ENCODE data around the gene NELL1. TPM values are rescaled to one million over a fixed set of nuclear protein-coding genes. Genes with fewer than 3 reads are reported as not detected.

The NELL1 gene
- total and polyA plus RNA-seq, 2 experiments from 2014 or later: 1.6 TPM; not detected in 1

GRCh38 chr11:21285104-21285503 lies 615.7 kb downstream of the NELL1 start:
- peaks cover 3% of the 10 kb centered on the region; the same call in 2 of the 3 replicates for H3K4me1 Mint-ChIP-seq
- no peaks in the 10 kb centered on the region for H3K36me3 Mint-ChIP-seq (ENCODE audit: low read depth)
- no peaks in the 10 kb centered on the region for H3K27me3 Mint-ChIP-seq (ENCODE audit: insufficient read depth, low read depth, poor library complexity)
- Histone ChIP-seq H3K9me2 (ENCODE audit: insufficient read depth) (no peaks in the 10 kb centered on the region; the same call in 1 of the 2 replicates), H3K27me3 (ENCODE audit: insufficient read depth) (no peaks in the 10 kb centered on the region), H2AFZ (0 out of 2 replicates have a peak overlapping the region, but pooled peaks have one; percentile 24), H3K36me3 (ENCODE audit: insufficient read depth) (no peaks in the 10 kb centered on the region), H3K27ac (ENCODE audit: low read depth) (no peak overlapping the region), H3K4me2 (no peak overlapping the region), H3F3A (replicated peaks; ENCODE audit: low read depth) (no peaks in the 10 kb centered on the region), H3K79me2 (replicated peaks; ENCODE audit: insufficient read depth) (no peaks in the 10 kb centered on the region), H4K20me1 (replicated peaks; ENCODE audit: insufficient read depth) (no peaks in the 10 kb centered on the region), H3K4me1 (ENCODE audit: insufficient read depth) (no peaks in the 10 kb centered on the region), H3K4me3 (no peak overlapping the region)
- TF ChIP-seq CTCF (conservative IDR thresholded peaks at IDR 0.05; ENCODE audit: low read depth in 2 of 2) (no peak), ZNF331 (CRISPR knock-in tag; IDR thresholded peaks at IDR 0.05; ENCODE audit: low read depth) (no peak), POLR2AphosphoS5 (IDR thresholded peaks at IDR 0.05; ENCODE audit: low read depth) (no peak), ZNF462 (CRISPR knock-in tag; IDR thresholded peaks at IDR 0.05) (no peak), NANOG (IDR thresholded peaks at IDR 0.05; ENCODE audit: borderline replicate concordance) (no peak), EZH2 (IDR thresholded peaks at IDR 0.05; ENCODE audit: low read depth, unreplicated experiment) (no peak), ETS1 (IDR thresholded peaks at IDR 0.05) (no peak), STAT1 (IDR thresholded peaks at IDR 0.05; ENCODE audit: unreplicated experiment) (no peak), JUNB (IDR thresholded peaks at IDR 0.05; ENCODE audit: unreplicated experiment) (no peak), REST (IDR thresholded peaks at IDR 0.05; ENCODE audit: unreplicated experiment) (no peak), CREB1 (CRISPR knock-in tag; IDR thresholded peaks at IDR 0.05; ENCODE audit: low read depth) (no peak), ZNF114 (CRISPR knock-in tag; IDR thresholded peaks at IDR 0.05) (no peak), EZH2phosphoT487 (IDR thresholded peaks at IDR 0.05; ENCODE audit: unreplicated experiment) (no peak)
- H3K27ac Mint-ChIP-seq: no peak overlapping the region
- DNase-seq (ENCODE audit: low spot score) (no peak), ATAC-seq (no peak)
- H3K4me3 Mint-ChIP-seq: no peak overlapping the region
- H3K9me3 Mint-ChIP-seq: no peaks in the 10 kb centered on the region

Measured in GM23338 (cell line).